ENCODE measurements around the gene BTBD9. TPM values are rescaled to one million over a fixed set of nuclear protein-coding genes. Genes with fewer than 3 reads are reported as not detected.

BTBD9 gene
- total RNA-seq, 1 donor from 2014 or later = 10.3 TPM

- Histone ChIP-seq H3K9ac (ENCODE audit: low read length) (no peak overlapping the region), H4K20me1 (ENCODE audit: insufficient read depth, low read length) (no peaks in the 10 kb centered on the region), H3K4me1 (ENCODE audit: insufficient read depth, low read length) (no peaks in the 10 kb centered on the region), H2AFZ (ENCODE audit: low read depth, low read length) (no peak overlapping the region), H3K4me3 (ENCODE audit: insufficient read depth, low read depth, low read length) (no peak overlapping the region), H3K27me3 (ENCODE audit: insufficient read depth, low read length) (no peaks in the 10 kb centered on the region), H3K79me2 (ENCODE audit: insufficient read depth, low read length) (no peaks in the 10 kb centered on the region), H3K9me3 (ENCODE audit: insufficient read depth, low read depth, low read length) (no peaks in the 10 kb centered on the region), H3K27ac (ENCODE audit: low read depth, low read length) (no peak overlapping the region), H3K36me3 (ENCODE audit: insufficient read depth, low read length) (no peaks in the 10 kb centered on the region), H3K4me2 (ENCODE audit: low read length) (no peak overlapping the region)
- no peaks in the 10 kb centered on the region for H3K36me3 Mint-ChIP-seq (ENCODE audit: low read depth, unreplicated experiment)
- H3K4me3 Mint-ChIP-seq (ENCODE audit: unreplicated experiment) = no peak overlapping the region
- no peaks in the 10 kb centered on the region for H3K27me3 Mint-ChIP-seq (ENCODE audit: low read depth, unreplicated experiment)
- TF ChIP-seq, protein P1, sequence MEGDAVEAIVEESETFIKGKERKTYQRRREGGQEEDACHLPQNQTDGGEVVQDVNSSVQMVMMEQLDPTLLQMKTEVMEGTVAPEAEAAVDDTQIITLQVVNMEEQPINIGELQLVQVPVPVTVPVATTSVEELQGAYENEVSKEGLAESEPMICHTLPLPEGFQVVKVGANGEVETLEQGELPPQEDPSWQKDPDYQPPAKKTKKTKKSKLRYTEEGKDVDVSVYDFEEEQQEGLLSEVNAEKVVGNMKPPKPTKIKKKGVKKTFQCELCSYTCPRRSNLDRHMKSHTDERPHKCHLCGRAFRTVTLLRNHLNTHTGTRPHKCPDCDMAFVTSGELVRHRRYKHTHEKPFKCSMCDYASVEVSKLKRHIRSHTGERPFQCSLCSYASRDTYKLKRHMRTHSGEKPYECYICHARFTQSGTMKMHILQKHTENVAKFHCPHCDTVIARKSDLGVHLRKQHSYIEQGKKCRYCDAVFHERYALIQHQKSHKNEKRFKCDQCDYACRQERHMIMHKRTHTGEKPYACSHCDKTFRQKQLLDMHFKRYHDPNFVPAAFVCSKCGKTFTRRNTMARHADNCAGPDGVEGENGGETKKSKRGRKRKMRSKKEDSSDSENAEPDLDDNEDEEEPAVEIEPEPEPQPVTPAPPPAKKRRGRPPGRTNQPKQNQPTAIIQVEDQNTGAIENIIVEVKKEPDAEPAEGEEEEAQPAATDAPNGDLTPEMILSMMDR (IDR thresholded peaks at IDR 0.05; ENCODE audit: insufficient read depth, low read depth, low read length) = no peak
- TF ChIP-seq EZH2 (IDR thresholded peaks at IDR 0.05; ENCODE audit: insufficient read depth, low read length) = no peak
- no peaks in the 10 kb centered on the region for H3K4me1 Mint-ChIP-seq (ENCODE audit: low read depth, unreplicated experiment)
- FAIRE-seq (no peak), DNase-seq (ENCODE audit: low read depth) (no peak)
- no peak overlapping the region for H3K27ac Mint-ChIP-seq (ENCODE audit: unreplicated experiment)
- H3K9me3 Mint-ChIP-seq (ENCODE audit: unreplicated experiment) = no peaks in the 10 kb centered on the region
Observed at GRCh38 chr6:38577492-38577891, 62.2 kb downstream of the BTBD9 start.

DNA sequence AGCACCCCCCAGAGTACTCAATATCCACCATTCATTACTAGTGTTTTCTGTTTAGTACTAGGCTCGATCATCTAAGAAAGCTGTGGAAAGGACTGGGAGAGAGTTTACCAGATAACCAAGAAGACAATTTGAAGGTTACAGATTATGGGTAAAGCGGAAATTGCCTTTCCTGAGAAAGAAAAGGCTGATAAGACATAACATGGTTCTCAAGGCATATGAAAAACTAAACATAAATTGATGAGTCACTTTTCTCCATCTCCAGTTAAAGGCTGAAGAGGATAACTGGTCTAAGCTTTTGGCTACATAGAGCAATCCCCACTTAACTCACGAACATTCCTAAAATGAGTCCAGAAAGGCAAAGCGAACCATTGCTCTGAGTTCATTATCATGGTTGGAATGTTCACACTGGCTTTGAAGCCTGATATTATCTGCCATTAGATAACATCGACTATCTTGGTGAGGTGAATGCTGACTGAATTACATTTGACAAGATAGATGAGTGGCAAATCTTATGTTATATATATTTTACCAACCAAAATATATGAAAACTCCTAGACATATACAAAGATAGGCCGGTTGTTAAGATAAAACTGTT is 65.8 kb downstream of the BTBD9 start:
- Histone ChIP-seq H2AFZ (ENCODE audit: low read depth, low read length) (no peak overlapping the region), H3K27ac (ENCODE audit: low read depth, low read length) (no peak overlapping the region), H3K9ac (ENCODE audit: low read length) (no peak overlapping the region), H4K20me1 (ENCODE audit: insufficient read depth, low read length) (no peaks in the 10 kb centered on the region), H3K4me3 (ENCODE audit: insufficient read depth, low read depth, low read length) (no peak overlapping the region), H3K27me3 (ENCODE audit: insufficient read depth, low read length) (no peaks in the 10 kb centered on the region), H3K36me3 (ENCODE audit: insufficient read depth, low read length) (no peaks in the 10 kb centered on the region), H3K4me1 (ENCODE audit: insufficient read depth, low read length) (no peaks in the 10 kb centered on the region), H3K4me2 (ENCODE audit: low read length) (no peak overlapping the region), H3K79me2 (ENCODE audit: insufficient read depth, low read length) (no peaks in the 10 kb centered on the region), H3K9me3 (ENCODE audit: insufficient read depth, low read depth, low read length) (no peaks in the 10 kb centered on the region)
- H3K27ac Mint-ChIP-seq (ENCODE audit: unreplicated experiment) = no peak overlapping the region
- no peaks in the 10 kb centered on the region for H3K36me3 Mint-ChIP-seq (ENCODE audit: low read depth, unreplicated experiment)
- no peak for TF ChIP-seq EZH2 (IDR thresholded peaks at IDR 0.05; ENCODE audit: insufficient read depth, low read length)
- peak; percentile 22 for DNase-seq (ENCODE audit: low read depth)
- FAIRE-seq = no peak
- H3K4me1 Mint-ChIP-seq (ENCODE audit: low read depth, unreplicated experiment) = no peaks in the 10 kb centered on the region
- no peak overlapping the region for H3K4me3 Mint-ChIP-seq (ENCODE audit: unreplicated experiment)
- H3K27me3 Mint-ChIP-seq (ENCODE audit: low read depth, unreplicated experiment) = no peaks in the 10 kb centered on the region
- no peaks in the 10 kb centered on the region for H3K9me3 Mint-ChIP-seq (ENCODE audit: unreplicated experiment)

DNA sequence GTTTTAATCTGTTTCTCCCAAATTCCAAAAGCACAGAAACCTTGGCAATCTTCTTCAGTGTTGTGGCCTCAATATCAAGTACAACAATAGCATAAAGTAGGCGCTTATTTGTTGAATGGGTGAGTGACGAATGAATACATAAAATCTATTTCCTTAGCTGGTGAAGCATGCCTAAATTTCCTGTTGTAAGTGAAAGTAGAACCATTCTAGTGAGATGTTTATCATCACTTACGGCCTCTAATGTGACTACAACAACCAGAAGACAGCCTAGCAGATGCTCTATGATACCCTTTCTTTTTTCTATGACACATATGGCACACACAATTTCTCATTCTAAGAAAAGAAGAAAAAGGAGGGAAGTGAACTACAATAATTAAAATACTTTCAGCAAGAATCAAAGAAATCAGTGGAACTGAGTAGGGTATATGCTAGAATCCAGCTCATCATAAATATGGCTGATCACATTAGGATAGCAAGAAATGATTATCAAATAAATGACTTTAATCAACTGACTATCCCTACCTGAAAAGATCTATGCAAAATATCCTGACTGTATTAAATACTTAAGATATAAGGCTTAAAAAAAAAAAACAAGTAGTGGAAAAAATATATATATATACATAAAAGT is 67.4 kb downstream of the BTBD9 start:
- TF ChIP-seq EZH2 (IDR thresholded peaks at IDR 0.05; ENCODE audit: insufficient read depth, low read length) = no peak
- TF ChIP-seq, protein P1 (IDR thresholded peaks at IDR 0.05; ENCODE audit: insufficient read depth, low read depth, low read length) = no peak
- Mint-ChIP-seq H3K36me3 (ENCODE audit: low read depth, unreplicated experiment) (no peaks in the 10 kb centered on the region), H3K9me3 (ENCODE audit: unreplicated experiment) (no peaks in the 10 kb centered on the region), H3K4me1 (ENCODE audit: low read depth, unreplicated experiment) (peaks cover 3% of the 10 kb centered on the region), H3K4me3 (ENCODE audit: unreplicated experiment) (no peak overlapping the region), H3K27ac (ENCODE audit: unreplicated experiment) (no peak overlapping the region), H3K27me3 (ENCODE audit: low read depth, unreplicated experiment) (no peaks in the 10 kb centered on the region)
- H3K27ac ChIP-seq (ENCODE audit: low read depth, low read length) = no peak overlapping the region
- H3K27me3 ChIP-seq (ENCODE audit: insufficient read depth, low read length) = no peaks in the 10 kb centered on the region
- H3K4me3 ChIP-seq (ENCODE audit: insufficient read depth, low read depth, low read length) = no peak overlapping the region
- no peak for DNase-seq (ENCODE audit: low read depth)
- peaks cover 5% of the 10 kb centered on the region for H3K4me1 ChIP-seq (ENCODE audit: insufficient read depth, low read length)
- H3K9ac ChIP-seq (ENCODE audit: low read length) = no peak overlapping the region
- no peak overlapping the region for H2AFZ ChIP-seq (ENCODE audit: low read depth, low read length)
- no peaks in the 10 kb centered on the region for H4K20me1 ChIP-seq (ENCODE audit: insufficient read depth, low read length)
- no peak for FAIRE-seq
- no peaks in the 10 kb centered on the region for H3K79me2 ChIP-seq (ENCODE audit: insufficient read depth, low read length)
- no peak overlapping the region for H3K4me2 ChIP-seq (ENCODE audit: low read length)
- no peaks in the 10 kb centered on the region for H3K9me3 ChIP-seq (ENCODE audit: insufficient read depth, low read depth, low read length)
- H3K36me3 ChIP-seq (ENCODE audit: insufficient read depth, low read length) = no peaks in the 10 kb centered on the region
